Esophagus muscularis mucosa (tissue), 3 donors: ENCODE measurements around the gene KCP.

Source experiments
- CTCF ChIP-seq, 3 experiments: fragments of 200-600 bp in 2 of 3; fragments of 450-650 bp in 1 of 3; sonication (generic) in 2 of 3; IDR thresholded peaks; one replicate each; pipeline ENCODE4 v1.5.1; 2017 to 2019; ENCODE audit warnings: antibody characterized with exemption in 3 of 3, mild to moderate bottlenecking in 2 of 3, moderate library complexity in 1 of 3
- POLR2A ChIP-seq: fragments of 450-650 bp; IDR thresholded peaks from one replicate; pipeline ENCODE4 v1.6.1; 2017; ENCODE audit warnings: antibody characterized with exemption, moderate library complexity, mild to moderate bottlenecking, low read depth
- POLR2AphosphoS5 ChIP-seq, 2 donors: sonication (generic); formaldehyde crosslinking; IDR thresholded peaks; one replicate each; pipeline ENCODE4 v1.6.1; 2017; ENCODE audit warnings: antibody characterized with exemption in 2 of 2

- TF ChIP-seq POLR2AphosphoS5 (IDR thresholded peaks at IDR 0.05) (no peak), CTCF (IDR thresholded peaks at IDR 0.05) (no peak), POLR2A (no peak)
These were observed 37.3 kb upstream of the KCP start for GRCh38 chr7:128947854-128948253.
